HepG2 (cell line): Measurements from ENCODE around the gene PNLIPRP2. TPM values are rescaled to one million over a fixed set of nuclear protein-coding genes. Genes with fewer than 3 reads are reported as not detected.

ENCODE experiments used
- BORCS8-MEF2B ChIP-seq: sonication (generic); formaldehyde crosslinking; IDR thresholded peaks from 2 replicates; pipeline ENCODE4 v1.8.0; 2022; ENCODE audit warnings: mild to moderate bottlenecking, missing genetic modification reagents
- CENPBD1 ChIP-seq: sonication (generic); formaldehyde crosslinking; IDR thresholded peaks from 2 replicates; pipeline ENCODE4 v1.8.0; 2022; ENCODE audit warnings: missing genetic modification reagents, low read depth, mild to moderate bottlenecking, borderline replicate concordance
- E2F1 ChIP-seq: sonication (generic); formaldehyde crosslinking; IDR thresholded peaks from 2 replicates; pipeline ENCODE4 v1.5.0; 2020; ENCODE audit warnings: missing genetic modification reagents
- EHMT2 ChIP-seq: fragments of 200-600 bp; sonication (generic); IDR thresholded peaks from 2 replicates; pipeline ENCODE4 v1.7.0; 2017; ENCODE audit warnings: antibody characterized with exemption, low read depth, low read length, borderline replicate concordance
- ETV5 ChIP-seq: IDR thresholded peaks from 2 replicates; pipeline ENCODE4 v1.6.1; 2018; ENCODE audit warnings: missing biosample characterization, missing genetic modification reagents, inconsistent platforms, borderline replicate concordance
- KDM3A ChIP-seq: IDR thresholded peaks from 2 replicates; pipeline ENCODE4 v1.6.1; 2018; ENCODE audit warnings: low read depth, missing compliant biosample characterization
- KDM6A ChIP-seq: IDR thresholded peaks from 2 replicates; pipeline ENCODE4 v1.6.1; 2016; ENCODE audit warnings: low read depth
- MAFK ChIP-seq, 2 experiments: IDR thresholded peaks in 1 of 2; conservative IDR thresholded peaks in 1 of 2; 2 replicates each; pipeline ENCODE4 v1.6.1; 2011; ENCODE audit warnings: improper control_type of control experiment in 2 of 2, low read length in 2 of 2
- MAZ ChIP-seq, 2 experiments: sonication (generic) in 1 of 2; formaldehyde crosslinking in 1 of 2; IDR thresholded peaks; 2 replicates each; pipeline versions ENCODE4 v1.5.0 to v1.6.1; 2012 to 2020; ENCODE audit warnings: low read depth in 2 of 2, mild to moderate bottlenecking in 2 of 2, borderline replicate concordance in 1 of 2, improper control_type of control experiment in 1 of 2, low read length in 1 of 2, missing genetic modification reagents in 1 of 2, moderate library complexity in 1 of 2
- NFKB2 ChIP-seq: sonication (generic); formaldehyde crosslinking; IDR thresholded peaks from 2 replicates; pipeline ENCODE4 v1.4.0; 2020; ENCODE audit warnings: missing genetic modification reagents, borderline replicate concordance
- PBX2 ChIP-seq: IDR thresholded peaks from 2 replicates; pipeline ENCODE4 v1.6.1; 2016; ENCODE audit warnings: control low read depth
- SP2 ChIP-seq: sonication (generic); formaldehyde crosslinking; IDR thresholded peaks from 2 replicates; pipeline ENCODE4 v1.5.1; 2020; ENCODE audit warnings: mild to moderate bottlenecking, missing genetic modification reagents
- TARDBP ChIP-seq: sonication (generic); formaldehyde crosslinking; IDR thresholded peaks from 2 replicates; pipeline ENCODE4 v1.8.0; 2022; ENCODE audit warnings: mild to moderate bottlenecking, missing genetic modification reagents
- THRA ChIP-seq: sonication (generic); formaldehyde crosslinking; IDR thresholded peaks from 2 replicates; pipeline ENCODE4 v1.4.0; 2020; ENCODE audit warnings: missing genetic modification reagents, borderline replicate concordance
- TRIM24 ChIP-seq: sonication (generic); formaldehyde crosslinking; IDR thresholded peaks from 2 replicates; pipeline ENCODE4 v1.8.0; 2022; ENCODE audit warnings: mild to moderate bottlenecking, missing genetic modification reagents
- ZBTB25 ChIP-seq: IDR thresholded peaks from 2 replicates; pipeline ENCODE4 v1.6.1; 2018; ENCODE audit warnings: missing genetic modification reagents
- ZNF230 ChIP-seq: sonication (generic); formaldehyde crosslinking; IDR thresholded peaks from 2 replicates; pipeline ENCODE4 v1.4.0; 2020; ENCODE audit warnings: mild to moderate bottlenecking, missing genetic modification reagents
- ZNF329 ChIP-seq: sonication (generic); formaldehyde crosslinking; IDR thresholded peaks from 2 replicates; pipeline ENCODE4 v1.9.0; 2021; ENCODE audit warnings: low read depth, mild to moderate bottlenecking, missing genetic modification reagents
- ZNF451 ChIP-seq: sonication (generic); formaldehyde crosslinking; IDR thresholded peaks from 2 replicates; pipeline ENCODE4 v1.5.0; 2020; ENCODE audit warnings: mild to moderate bottlenecking, missing genetic modification reagents
- ZNF605 ChIP-seq: sonication (generic); formaldehyde crosslinking; IDR thresholded peaks from 2 replicates; pipeline ENCODE4 v1.8.0; 2022; ENCODE audit warnings: mild to moderate bottlenecking, missing genetic modification reagents
- ZNF614 ChIP-seq: IDR thresholded peaks from 2 replicates; pipeline ENCODE4 v1.6.1; 2018; ENCODE audit warnings: missing biosample characterization, missing genetic modification reagents, inconsistent platforms, borderline replicate concordance
- ZNF883 ChIP-seq: sonication (generic); formaldehyde crosslinking; IDR thresholded peaks from 2 replicates; pipeline ENCODE4 v1.5.1; 2020; ENCODE audit warnings: mild to moderate bottlenecking, missing genetic modification reagents; ENCODE audit errors: not compliant biosample characterization
- polyA plus RNA-seq, 8 experiments: library from polyadenylated mRNA; depleted of rRNA in 3 of 8; stranded (reverse) in 7 of 8; unstranded in 1 of 8; fragments of >200 nt; fragmentation: Illumina TruSeq in 4 of 8; extraction: Trizol in 4 of 8; gene quantifications; 2 replicates each; pipeline versions ENCODE4 v1.2.1 to v1.2.3, GENCODE V29; 2011 to 2016; ENCODE audit warnings: low read depth in 4 of 8, missing spikeins in 1 of 8, mixed read lengths in 1 of 8; ENCODE audit not compliant: insufficient read depth in 1 of 8
- total RNA-seq, 5 experiments: library from RNA; depleted of rRNA; stranded (reverse); fragments of >200 nt; fragmentation: Illumina TruSeq; extraction: Trizol; gene quantifications; 2 replicates each; pipeline ENCODE4 v1.2.3, GENCODE V29; 2016; ENCODE audit warnings: low read depth in 1 of 5

PNLIPRP2 gene
- total and polyA plus RNA-seq, 2 of the 13 experiments (the other 11 are each of a cell fraction or from before 2014, with no cell fraction given): 0.21 to 0.97 TPM

GRCh38 chr10:116694243-116694926 lies 73.6 kb downstream of the PNLIPRP2 start (continued):
- TF ChIP-seq TRIM24 (CRISPR knock-in tag): no peak
- TF ChIP-seq ZBTB25 (CRISPR knock-in tag): 0 out of 2 replicates have a peak, but pooled peaks have one; percentile 23
- peak; percentile 53; the same call in 1 of the 2 replicates for TF ChIP-seq KDM6A (CRISPR knock-in tag)
- TF ChIP-seq PBX2: no peak
- 0 out of 2 replicates have a peak, but pooled peaks have one; percentile 37 for TF ChIP-seq BORCS8-MEF2B
- peak; percentile 94; the same call in 1 of the 2 replicates for TF ChIP-seq THRA (CRISPR knock-in tag)
- TF ChIP-seq ZNF451 (CRISPR knock-in tag): no peak
- TF ChIP-seq ZNF614 (CRISPR knock-in tag): peak; percentile 34; the same call in 1 of the 2 replicates
- no peak for TF ChIP-seq KDM3A (CRISPR knock-in tag)
- TF ChIP-seq MAFK (conservative IDR thresholded peaks at IDR 0.05 in 1 of 2, IDR thresholded peaks at IDR 0.05 in 1 of 2; ENCODE audit: low read length in 2 of 2): no peak
- no peak for TF ChIP-seq MAZ (IDR thresholded peaks at IDR 0.05; ENCODE audit: borderline replicate concordance, low read depth, low read length)
- 0 out of 2 replicates have a peak, but pooled peaks have one; percentile 22 for TF ChIP-seq MAZ (CRISPR knock-in tag; IDR thresholded peaks at IDR 0.05; ENCODE audit: low read depth)
- TF ChIP-seq EHMT2: no peak
- peak; percentile 50; the same call in 1 of the 2 replicates for TF ChIP-seq ZNF605
- no peak for TF ChIP-seq ZNF329 (CRISPR knock-in tag)
- no peak for TF ChIP-seq E2F1 (CRISPR knock-in tag)
- peak; percentile 76 for TF ChIP-seq TARDBP (CRISPR knock-in tag)
- 0 out of 2 replicates have a peak, but pooled peaks have one; percentile 44 for TF ChIP-seq ETV5 (CRISPR knock-in tag)
- TF ChIP-seq ZNF883 (CRISPR knock-in tag): peak; percentile 61
- no peak for TF ChIP-seq SP2 (CRISPR knock-in tag)
- peak; percentile 79; the same call in 1 of the 2 replicates for TF ChIP-seq NFKB2
- peak; percentile 74; the same call in 1 of the 2 replicates for TF ChIP-seq ZNF230 (CRISPR knock-in tag)
- TF ChIP-seq CENPBD1 (CRISPR knock-in tag): no peak
